ENCODE data around the gene KLHL24. TPM values are rescaled to one million over a fixed set of nuclear protein-coding genes. Genes with fewer than 3 reads are reported as not detected.

The KLHL24 gene
- polyA plus RNA-seq, 1 donor from 2014 or later, result 92.1 TPM

GRCh38 chr3:183590442-183590841, 45.0 kb upstream of the KLHL24 start:
- Histone ChIP-seq H3K9me2 (ENCODE audit: insufficient read depth, low read length) (no peaks in the 10 kb centered on the region), H3K79me2 (replicated peaks; ENCODE audit: insufficient read depth, low read length) (no peaks in the 10 kb centered on the region), H3K27ac (ENCODE audit: low read length) (no peak overlapping the region), H2AFZ (ENCODE audit: low read depth, low read length) (no peak overlapping the region), H3K9ac (ENCODE audit: low read length) (no peak overlapping the region), H3K4me3 (ENCODE audit: low read length) (no peak overlapping the region), H3K36me3 (ENCODE audit: insufficient read depth, low read length) (no peaks in the 10 kb centered on the region), H3K4me2 (ENCODE audit: low read length) (no peak overlapping the region), H4K20me1 (ENCODE audit: insufficient read depth) (no peaks in the 10 kb centered on the region), H3K27me3 (ENCODE audit: insufficient read depth, low read depth, low read length) (no peaks in the 10 kb centered on the region), H3F3A (ENCODE audit: insufficient read depth, low read length, poor library complexity, severe bottlenecking) (no peaks in the 10 kb centered on the region), H3K9me3 (ENCODE audit: low read length) (no peaks in the 10 kb centered on the region)
- TF ChIP-seq SMC3 (conservative IDR thresholded peaks at IDR 0.05; ENCODE audit: poor library complexity) (no peak), EP300 (conservative IDR thresholded peaks at IDR 0.05; ENCODE audit: poor library complexity, severe bottlenecking) (no peak), TAF1 (IDR thresholded peaks at IDR 0.05; ENCODE audit: low read depth) (no peak), CTCF (IDR thresholded peaks at IDR 0.05; ENCODE audit: poor library complexity, severe bottlenecking) (no peak), REST (IDR thresholded peaks at IDR 0.05; ENCODE audit: borderline replicate concordance) (no peak), MXI1 (conservative IDR thresholded peaks at IDR 0.05; ENCODE audit: poor library complexity, severe bottlenecking) (no peak), RAD21 (conservative IDR thresholded peaks at IDR 0.05) (no peak), EZH2 (IDR thresholded peaks at IDR 0.05; ENCODE audit: borderline replicate concordance, insufficient read depth, low read length, poor library complexity, severe bottlenecking) (no peak)

GRCh38 chr3:183591881-183592521, 43.4 kb upstream of the KLHL24 start:
- TF ChIP-seq EP300 (conservative IDR thresholded peaks at IDR 0.05; ENCODE audit: poor library complexity, severe bottlenecking) (no peak), EZH2 (IDR thresholded peaks at IDR 0.05; ENCODE audit: borderline replicate concordance, insufficient read depth, low read length, poor library complexity, severe bottlenecking) (no peak), POLR2AphosphoS5 (IDR thresholded peaks at IDR 0.05) (no peak), TAF1 (IDR thresholded peaks at IDR 0.05; ENCODE audit: low read depth) (no peak), RAD21 (conservative IDR thresholded peaks at IDR 0.05) (no peak), SMC3 (conservative IDR thresholded peaks at IDR 0.05; ENCODE audit: poor library complexity) (no peak), REST (IDR thresholded peaks at IDR 0.05; ENCODE audit: borderline replicate concordance) (no peak), CTCF (IDR thresholded peaks at IDR 0.05; ENCODE audit: poor library complexity, severe bottlenecking) (no peak), MXI1 (conservative IDR thresholded peaks at IDR 0.05; ENCODE audit: poor library complexity, severe bottlenecking) (no peak)
- no peaks in the 10 kb centered on the region for H3K9me3 ChIP-seq (ENCODE audit: low read length)
- H3K36me3 ChIP-seq (ENCODE audit: insufficient read depth, low read length), result no peaks in the 10 kb centered on the region
- no peaks in the 10 kb centered on the region for H3K27me3 ChIP-seq (ENCODE audit: insufficient read depth, low read depth, low read length)
- H3K79me2 ChIP-seq (replicated peaks; ENCODE audit: insufficient read depth, low read length), result no peaks in the 10 kb centered on the region
- no peak overlapping the region for H2AFZ ChIP-seq (ENCODE audit: low read depth, low read length)
- H3K4me3 ChIP-seq (ENCODE audit: low read length), result no peak overlapping the region
- no peak overlapping the region for H3K9ac ChIP-seq (ENCODE audit: low read length)
- H3K27ac ChIP-seq (ENCODE audit: low read length), result no peak overlapping the region
- H3F3A ChIP-seq (ENCODE audit: insufficient read depth, low read length, poor library complexity, severe bottlenecking), result no peaks in the 10 kb centered on the region
- no peak overlapping the region for H3K4me2 ChIP-seq (ENCODE audit: low read length)
- H3K9me2 ChIP-seq (ENCODE audit: insufficient read depth, low read length), result no peaks in the 10 kb centered on the region
- no peaks in the 10 kb centered on the region for H4K20me1 ChIP-seq (ENCODE audit: insufficient read depth)
